Measurements from ENCODE around the gene LRMDA.

- no peak for TF ChIP-seq CTCF (IDR thresholded peaks at IDR 0.05)
- TF ChIP-seq POLR2A (IDR thresholded peaks at IDR 0.05) = no peak
These were observed 332.2 kb downstream of the LRMDA start for GRCh38 chr10:75763652-75764051.

Measured in body of pancreas (tissue), 4 donors.